NCI-H1105 treated with DMSO at 0.1 percent for 48 hours (cell line): ENCODE measurements around the gene FITM1.

Experiments used
- DNase-seq: peaks from one replicate; lab custom pipeline; 2025; lab: John Stamatoyannopoulos, UW

Gene FITM1, protein sequence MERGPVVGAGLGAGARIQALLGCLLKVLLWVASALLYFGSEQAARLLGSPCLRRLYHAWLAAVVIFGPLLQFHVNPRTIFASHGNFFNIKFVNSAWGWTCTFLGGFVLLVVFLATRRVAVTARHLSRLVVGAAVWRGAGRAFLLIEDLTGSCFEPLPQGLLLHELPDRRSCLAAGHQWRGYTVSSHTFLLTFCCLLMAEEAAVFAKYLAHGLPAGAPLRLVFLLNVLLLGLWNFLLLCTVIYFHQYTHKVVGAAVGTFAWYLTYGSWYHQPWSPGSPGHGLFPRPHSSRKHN

DNA sequence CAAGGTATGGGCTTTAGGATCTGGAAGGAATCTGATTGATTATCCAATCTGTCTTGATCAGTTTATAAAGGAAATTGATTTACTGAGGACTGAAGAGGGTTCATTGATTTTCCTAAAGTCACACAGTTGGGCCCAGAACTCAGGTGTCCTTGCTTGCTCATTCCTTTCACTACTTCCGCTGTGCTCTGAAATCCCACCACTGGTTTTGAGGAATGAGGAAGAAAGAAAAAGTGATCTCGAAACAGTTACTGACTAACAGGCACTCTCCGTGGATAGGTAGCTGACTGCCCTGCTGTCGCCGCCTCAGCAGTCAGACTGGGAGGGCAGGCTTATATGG, at the start of gene FITM1:
FITM1 (plus strand) TSS at position 280 of the 337 bp plus-strand sequence. CDS start 905 bp downstream, outside the sequence.
- no peak for DNase-seq

DNA sequence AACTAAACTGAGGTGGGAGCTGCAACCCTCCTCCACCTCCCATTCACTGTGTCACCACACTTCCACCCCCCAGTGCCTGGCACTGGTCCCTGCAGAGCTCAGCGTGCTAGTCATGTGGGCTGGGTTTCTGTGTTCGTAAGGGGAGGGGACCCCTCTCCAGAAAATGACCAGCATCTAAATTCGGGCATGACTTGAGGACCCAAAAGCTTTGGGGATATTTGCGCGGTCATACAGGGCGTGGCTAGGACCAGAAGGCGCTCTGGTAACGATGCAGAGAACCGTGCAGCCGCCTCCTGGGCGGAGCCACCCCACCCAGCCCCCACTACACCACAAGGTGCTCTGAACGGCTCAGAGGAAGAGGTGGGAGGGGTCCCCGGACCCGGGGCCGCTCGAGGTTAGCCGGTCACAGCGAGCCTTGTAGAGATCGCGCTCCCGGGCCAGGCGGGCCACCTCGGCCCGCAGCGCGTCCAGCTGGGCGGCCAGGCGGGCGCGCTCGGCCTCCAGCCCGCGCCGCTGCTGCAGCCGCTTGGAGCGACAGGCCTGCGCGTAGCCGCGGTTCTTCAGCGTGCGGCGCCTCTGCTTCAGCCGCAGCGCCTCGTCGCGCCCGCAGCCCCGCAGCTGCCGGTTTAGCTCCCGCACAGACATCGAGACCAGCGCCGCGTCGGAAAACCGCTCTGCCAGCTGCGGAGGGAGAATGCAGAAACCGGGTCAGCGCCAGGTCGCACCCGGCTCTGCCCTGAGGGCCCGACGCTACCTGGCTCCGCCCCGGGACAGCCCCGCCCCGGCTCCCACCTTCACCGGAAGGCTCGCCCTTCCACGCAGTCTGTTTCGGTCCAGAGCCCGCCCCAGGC, 49.3 kb upstream of the FITM1 start:
- peak; percentile 65 for DNase-seq

DNA sequence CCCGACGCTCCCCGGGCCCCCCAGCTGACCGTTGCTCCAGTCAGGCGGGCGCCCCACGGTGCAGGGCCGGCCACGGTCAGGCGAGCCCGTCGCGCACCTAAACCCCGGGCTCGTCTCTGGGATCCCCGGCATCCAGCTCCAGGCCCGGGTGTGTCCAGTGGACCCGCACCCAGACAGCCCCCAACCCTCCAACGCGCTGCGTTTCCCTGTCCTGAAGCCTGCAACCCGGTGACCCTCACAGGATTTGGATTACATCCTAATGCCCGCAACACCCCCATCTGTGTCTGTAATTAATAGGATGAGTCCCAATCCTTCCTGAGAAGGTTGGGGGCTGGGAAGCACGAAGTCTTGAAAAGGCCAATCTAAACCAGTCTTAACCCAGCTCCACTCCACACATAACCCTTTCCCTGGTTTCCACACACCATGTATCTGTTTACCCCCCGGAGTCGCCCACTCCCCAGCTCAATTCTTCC, 48.7 kb upstream of the FITM1 start:
- no peak for DNase-seq

DNA sequence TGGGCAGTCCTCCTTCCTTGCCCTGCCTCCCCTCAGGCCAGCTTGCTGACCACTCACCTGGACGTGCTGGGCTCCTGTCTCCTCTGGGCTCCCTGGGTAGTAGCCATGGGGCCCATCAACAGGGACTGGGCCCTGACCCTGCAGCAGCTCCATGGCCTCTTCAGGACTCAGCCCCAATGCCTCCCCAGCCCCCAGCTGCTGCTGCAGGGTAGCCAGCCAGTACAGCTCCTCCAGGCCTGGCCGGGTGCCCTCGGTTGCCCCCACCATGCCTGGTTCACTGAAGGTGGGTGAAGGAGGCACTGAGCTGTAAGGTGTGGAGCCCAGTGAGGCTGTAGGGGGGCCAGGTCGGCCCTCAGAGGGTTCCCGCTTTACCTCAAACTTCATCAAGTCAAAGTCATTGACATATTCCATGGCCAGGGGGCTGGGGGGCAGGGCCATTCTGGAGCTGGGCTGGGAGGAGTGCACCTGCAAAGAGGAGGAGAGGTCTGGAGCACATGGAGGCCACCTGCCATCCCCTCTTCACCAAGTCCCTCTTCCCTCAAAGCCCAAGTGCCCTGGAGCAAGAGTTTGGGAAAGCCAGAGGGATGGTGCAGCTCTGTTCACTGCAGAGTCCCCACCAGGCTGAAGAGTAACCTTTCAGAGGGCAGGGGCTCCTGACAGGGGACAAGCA, 47.9 kb upstream of the FITM1 start:
- no peak for DNase-seq

DNA sequence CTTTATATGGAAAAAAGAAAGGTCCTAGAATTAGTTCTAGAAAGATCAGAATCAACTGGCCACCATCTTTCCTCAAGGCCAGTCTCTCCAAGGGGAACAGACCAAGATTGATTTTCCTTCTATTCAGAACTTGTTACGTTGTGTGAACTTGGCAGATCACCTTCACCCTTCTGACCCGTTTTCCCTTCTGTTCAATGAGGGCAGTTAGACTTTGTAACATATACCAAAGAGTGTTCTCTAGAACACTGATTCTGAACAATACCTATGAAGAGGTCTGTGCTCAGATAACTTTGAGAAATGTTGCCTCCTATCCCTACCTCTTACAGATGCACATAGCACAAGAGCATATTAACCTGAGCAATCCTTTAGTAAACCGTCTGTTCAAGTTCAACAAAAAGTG, 47.0 kb upstream of the FITM1 start:
- DNase-seq, result no peak

DNA sequence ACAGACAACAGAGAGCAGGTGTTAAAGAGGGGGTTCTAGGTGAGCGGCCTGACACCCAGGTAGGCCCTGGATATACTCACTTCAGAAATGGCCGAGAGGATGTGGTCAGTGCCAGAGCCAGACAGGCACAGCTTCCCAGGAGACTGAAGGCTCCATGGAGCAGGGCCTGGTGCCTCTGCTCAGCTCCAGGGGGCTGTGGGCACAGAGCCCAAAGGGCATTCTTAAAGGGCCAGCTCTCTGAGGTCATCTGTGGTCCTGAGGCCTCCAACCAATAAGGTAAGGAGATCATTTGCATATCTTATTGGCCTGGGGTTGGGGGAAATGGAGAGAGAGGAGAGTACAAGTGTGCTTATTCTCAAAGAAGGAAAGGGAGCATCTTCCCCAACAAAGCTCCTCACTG, 46.0 kb upstream of the FITM1 start:
- DNase-seq, result no peak

DNA sequence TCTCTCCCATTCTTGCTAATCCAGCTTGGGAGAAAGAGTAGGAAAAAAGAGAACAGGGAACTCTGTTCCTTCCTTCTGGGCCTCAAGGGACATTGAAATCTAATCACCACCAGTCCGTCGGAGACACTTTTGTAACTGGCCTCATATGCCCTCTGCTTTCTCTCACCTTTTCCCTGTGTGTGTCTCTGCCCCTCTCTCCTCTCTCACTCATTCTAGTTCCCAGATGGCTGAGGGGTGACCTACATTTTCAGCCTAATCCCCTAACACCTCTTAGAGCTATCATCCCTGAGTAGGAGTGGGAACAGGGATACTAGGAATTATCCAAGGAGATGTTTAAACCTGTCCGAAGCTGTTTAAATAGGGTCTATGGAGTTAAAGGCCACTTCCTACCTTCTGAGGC, 45.2 kb upstream of the FITM1 start:
- no peak for DNase-seq

DNA sequence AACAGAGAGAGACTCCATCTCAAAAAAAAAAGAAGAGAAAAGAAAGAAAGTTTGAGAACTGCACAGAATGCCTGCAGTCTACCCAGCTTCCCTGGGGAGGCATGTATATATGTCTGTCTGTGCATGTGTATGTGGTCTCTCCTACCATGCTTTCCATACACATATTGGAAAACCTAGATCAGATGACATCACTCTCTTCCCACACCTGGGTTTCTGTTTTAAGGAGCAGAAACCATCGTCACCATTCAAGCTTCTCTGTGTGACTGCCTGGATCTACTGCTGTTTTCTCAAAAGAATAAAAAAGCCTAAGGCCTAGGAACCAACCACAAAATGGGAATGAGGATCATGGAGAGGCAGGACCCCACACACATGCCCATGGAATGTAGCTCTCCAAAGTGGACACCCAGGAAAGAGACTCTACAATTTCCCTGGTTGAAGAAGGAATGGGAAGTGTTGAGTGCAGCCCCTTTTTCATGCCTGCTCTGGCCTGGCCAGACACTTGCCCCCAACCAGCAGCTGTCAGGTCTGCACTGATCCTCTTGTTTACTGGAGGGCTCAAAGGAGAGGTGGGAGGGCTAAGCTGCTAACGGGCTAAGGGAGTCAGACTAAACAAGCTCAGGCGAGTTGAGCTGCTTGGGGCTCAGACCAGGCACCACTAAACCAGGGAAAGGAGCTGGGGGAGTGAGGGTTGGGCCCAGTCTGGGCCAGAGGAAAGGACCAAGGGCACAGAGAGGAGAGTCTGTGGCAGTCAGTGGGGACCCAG, 44.1 kb upstream of the FITM1 start:
- DNase-seq, result no peak

DNA sequence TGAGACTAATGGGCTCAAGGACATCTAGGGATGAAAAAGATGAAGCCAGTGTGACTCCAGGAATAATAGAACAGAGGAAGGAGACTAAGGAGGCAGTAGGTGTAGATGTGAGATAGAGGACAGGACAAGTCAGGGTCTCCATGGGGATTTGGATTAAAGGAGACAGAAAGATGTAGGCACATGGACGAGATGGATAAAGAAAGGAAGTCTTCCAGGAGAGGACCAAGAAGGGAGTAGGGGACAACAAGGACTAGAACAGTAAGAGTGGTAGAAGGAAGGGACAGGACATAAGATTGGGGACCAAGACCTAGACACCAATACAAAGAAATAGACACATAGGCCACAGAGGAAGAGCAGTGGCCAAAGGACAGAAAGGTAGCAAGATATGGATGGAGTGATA, 43.5 kb upstream of the FITM1 start:
- no peak for DNase-seq

DNA sequence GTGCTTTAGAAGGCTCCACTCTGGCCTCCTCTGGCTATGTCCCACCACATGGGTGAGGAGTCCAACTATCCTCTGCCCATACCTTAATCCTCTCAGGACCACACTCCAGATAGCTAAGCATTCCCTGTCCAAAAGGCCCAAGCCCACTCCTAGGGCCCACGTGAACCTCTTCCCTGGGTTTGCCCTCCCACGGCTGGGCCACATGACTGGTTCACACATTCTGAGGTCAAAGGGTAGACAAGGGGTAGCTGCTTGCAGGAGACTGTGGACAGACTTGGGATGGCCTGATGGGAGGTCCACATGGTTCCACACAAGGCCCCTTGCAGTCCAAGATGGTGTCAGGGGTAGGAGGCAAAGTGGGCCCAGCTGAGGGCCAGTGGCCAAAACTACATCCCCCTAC, 42.4 kb upstream of the FITM1 start:
- DNase-seq, result no peak

DNA sequence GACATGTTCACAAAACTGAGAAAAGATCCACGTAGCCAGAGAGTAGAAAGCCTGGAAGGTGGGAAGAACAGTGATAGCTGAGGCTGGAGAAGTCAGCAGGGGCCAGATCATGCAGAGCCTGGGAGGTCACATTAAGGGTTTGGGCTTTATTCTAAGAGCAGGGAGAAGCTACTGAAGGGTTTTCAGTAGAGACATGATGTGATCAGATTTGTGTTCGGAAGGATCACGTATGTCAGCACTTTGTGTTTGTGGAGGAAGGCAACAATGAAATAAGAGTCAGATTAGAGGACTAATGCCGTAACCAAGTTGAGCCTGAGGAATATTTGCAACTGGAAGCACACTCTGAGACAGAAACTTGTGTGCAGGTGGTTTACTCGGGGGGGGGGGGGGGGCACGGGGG, 40.6 kb upstream of the FITM1 start:
- no peak for DNase-seq

DNA sequence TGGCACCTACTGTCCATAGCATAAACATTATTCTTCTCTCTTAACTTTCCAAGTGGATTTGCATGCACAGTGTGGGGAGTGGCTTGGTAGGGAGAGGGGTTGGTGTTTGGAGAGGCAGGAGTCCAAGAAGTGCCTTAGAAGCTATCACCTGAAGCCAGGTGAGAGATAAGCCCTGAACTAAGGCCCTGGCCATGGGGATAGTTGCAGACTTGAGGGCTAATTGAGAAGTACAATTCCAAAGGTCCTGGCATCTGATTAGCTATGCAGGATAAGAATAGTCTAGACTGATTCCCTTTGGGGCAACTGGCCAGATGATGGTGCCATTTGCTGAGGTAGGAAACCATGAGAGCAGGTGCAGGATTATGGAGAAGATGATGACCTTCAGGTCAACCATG, 38.4 kb upstream of the FITM1 start:
- DNase-seq, result no peak

DNA sequence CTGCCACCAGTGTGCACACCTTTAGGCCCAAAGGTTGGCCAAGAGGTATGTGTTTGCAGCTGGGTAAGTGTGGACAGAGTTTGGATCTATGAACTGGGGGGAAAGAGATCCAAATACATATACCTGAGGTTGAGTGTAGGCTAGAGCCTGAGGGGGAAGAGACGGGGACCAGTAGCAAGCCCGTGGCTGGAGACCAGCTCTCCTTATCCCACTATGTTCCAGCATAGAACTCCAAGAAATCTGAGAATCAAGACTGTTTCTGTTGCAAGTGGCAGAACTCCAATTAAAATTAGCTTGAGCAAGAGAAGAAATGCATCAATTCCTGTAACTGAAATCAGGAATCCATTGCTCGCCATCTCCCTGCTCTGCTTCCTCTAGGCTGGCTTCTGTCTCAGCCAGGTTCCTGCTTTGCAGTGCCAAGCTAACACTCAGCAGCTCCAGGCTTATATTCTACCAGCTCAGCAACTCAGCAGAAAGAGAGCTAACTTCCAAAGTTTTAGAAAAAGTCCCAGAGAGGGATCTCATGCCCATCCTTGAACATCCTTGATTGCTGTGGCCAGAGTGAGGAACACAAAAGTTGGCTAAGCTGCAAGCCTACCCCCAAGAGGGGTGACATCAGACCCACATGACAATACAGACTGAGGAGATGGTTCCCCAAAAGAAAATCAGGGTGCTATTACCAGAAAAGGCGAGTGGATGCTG, 37.8 kb upstream of the FITM1 start:
- no peak for DNase-seq

DNA sequence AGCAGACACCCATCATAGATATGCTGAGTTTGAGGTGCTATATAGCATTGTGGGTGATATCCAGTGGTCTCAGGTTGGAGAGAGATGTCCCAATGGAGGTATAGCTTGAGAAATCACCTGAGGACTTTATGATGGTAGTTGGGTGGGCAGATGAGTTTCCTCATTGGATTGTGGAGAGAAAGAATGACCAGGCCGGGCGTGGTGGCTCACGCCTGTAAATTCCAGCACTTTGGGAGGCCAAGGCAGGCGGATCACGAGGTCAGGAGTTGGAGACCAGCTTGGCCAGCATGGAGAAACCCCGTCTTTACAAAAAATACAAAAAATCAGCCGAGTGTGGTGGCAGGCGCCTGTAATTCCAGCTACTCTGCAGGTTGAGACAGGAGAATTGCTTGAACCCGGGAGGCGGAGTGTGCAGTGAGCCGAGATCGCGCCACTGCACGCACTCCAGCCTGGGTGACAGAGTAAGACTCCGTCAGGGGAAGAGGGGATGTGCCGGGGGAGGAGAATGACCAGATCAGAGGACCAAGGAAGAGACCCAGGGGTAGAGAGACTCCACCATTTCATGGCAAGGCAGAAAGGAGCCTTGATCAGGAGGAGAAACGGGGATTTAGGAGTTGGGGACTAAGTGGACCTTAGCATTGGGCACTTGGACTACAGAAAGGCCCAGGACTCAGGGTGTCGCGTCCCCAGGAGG, 37.1 kb upstream of the FITM1 start:
- DNase-seq, result no peak

DNA sequence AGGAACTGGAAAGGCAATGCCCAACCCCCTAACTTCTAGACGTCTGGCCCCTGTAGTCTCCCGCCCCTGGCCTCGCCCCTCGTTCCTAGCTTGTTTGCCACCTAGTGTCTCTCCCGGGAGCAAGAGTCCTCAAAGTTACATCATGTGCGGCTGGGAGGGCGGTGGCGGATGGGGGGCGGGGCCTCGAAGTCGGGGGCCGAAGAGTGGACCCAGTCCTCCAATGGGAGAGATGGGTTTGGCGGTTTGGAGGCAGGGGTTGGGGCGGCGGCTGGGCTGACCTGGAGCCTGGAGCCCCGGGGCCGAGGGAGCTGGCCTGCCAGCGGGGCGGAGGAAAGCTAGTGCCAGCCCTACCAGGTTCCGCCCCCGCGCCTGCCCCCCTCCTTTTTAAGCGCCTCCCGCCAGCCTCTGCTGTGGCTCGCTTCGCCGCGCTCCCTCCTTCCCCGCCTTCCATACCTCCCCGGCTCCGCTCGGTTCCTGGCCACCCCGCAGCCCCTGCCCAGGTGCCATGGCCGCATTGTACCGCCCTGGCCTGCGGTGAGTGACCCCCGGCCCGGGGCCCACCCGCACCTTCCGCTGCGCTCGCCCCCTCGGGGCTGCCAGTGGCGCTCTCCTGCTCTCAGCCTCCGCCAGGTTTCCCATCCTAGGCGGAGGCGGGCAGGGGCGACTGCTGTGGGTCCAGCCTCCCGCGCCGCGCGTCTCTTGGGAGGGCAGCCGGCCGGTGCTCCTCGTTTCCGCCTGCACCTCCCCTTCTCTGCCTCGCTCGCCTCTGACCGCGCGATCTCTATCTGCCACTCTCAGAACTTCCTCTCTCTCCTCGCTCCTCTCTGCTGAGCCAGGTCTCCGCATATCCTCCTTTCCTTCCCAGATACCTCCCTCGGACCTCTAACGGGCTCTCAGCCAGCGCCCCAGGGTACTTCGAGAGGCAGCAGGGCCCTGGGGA, 36.3 kb upstream of the FITM1 start, which contains the start of gene PCK2:
PCK2 (plus strand) TSS at position 411 of the 940 bp plus-strand sequence; CDS start at position 506, 95 bp downstream.
- DNase-seq, result peak; percentile 91

DNA sequence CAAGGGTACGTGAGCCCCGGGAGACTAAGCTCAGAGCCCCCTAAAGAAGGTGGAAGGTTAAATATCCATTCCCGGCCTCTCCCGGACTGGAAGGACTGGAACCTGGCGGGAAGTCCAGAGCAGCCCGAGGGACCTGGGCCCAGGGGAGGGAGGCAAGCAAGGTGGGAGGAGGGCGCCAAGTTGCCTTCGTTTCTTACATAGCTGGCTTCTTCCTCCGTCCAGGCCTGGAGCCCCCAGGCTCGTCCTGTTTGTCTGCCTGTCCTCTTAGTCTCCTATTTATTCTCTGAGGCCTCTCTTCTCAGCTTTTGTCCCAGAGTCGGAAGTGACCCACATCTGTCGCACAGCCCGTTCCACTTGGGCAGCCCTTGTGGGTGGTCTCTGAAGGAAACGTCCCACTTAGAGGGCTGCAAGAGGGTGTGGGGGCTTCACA, 35.6 kb upstream of the FITM1 start:
- no peak for DNase-seq

DNA sequence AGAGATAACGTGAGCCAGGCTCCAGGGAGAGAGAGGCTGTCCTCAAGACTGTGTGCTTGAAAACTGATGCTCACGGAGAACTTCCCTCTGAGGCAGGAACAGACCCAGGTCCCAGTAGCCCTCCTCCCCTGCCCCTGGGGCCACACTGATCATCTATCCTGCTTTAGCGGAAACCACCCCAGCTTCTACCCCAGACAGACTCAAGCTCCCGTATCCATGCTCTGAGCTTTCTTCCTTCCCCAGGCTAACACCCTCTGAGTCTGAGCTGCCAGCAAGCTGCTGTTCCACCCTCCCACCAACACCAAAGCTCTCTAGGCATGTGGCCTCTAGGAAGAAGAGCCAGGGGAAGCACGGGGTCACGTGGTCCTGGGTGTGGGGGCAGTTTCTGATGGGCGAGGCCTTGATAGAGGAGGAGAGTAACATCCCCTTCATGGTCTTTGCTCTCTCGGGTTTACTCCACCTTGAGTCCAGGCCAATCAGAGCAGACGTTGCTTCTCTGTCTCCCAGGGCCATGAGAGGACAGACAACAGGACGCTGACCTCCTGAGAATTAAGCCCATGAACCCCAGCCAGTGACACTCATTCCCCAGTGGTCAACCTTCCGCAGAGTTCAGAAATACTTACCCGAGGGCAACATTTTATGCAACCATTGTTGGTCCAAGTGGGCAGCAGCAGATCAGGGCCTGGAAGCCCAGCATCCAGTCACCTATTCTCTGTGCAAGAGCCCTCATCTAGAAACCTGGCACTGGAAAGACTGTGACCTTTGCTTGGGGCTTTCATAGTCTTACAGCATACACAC, 35.0 kb upstream of the FITM1 start:
- DNase-seq, result peak; percentile 4

DNA sequence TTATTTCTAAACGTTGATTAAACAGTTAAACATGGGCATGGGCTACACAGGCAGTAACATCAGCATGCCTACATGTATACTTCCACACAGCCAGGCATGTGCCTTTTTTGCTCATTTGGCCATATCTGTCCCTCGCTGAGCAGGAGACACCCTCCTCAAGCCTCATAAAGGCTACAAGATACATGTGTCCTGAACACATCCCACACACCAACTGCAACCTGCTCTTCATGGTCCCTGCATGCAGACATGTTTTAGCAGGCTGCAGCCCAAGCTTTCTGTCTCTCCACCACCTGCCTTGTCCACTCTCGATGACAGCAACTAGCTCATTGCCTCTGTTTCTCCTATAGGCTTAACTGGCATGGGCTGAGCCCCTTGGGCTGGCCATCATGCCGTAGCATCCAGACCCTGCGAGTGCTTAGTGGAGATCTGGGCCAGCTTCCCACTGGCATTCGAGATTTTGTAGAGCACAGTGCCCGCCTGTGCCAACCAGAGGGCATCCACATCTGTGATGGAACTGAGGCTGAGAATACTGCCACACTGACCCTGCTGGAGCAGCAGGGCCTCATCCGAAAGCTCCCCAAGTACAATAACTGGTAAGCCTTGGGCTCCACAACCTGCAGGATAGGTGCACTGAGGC, 33.8 kb upstream of the FITM1 start:
- no peak for DNase-seq
